Measurements from ENCODE around the gene PTPRH. TPM values are rescaled to one million over a fixed set of nuclear protein-coding genes. Genes with fewer than 3 reads are reported as not detected.

Gene PTPRH
- total and polyA plus RNA-seq, 9 of the 15 experiments (the other 6 are each of a cell fraction or from before 2014, with no cell fraction given), result 0.87 to 34.3 (median 22.7) TPM

- TF ChIP-seq, protein P1, sequence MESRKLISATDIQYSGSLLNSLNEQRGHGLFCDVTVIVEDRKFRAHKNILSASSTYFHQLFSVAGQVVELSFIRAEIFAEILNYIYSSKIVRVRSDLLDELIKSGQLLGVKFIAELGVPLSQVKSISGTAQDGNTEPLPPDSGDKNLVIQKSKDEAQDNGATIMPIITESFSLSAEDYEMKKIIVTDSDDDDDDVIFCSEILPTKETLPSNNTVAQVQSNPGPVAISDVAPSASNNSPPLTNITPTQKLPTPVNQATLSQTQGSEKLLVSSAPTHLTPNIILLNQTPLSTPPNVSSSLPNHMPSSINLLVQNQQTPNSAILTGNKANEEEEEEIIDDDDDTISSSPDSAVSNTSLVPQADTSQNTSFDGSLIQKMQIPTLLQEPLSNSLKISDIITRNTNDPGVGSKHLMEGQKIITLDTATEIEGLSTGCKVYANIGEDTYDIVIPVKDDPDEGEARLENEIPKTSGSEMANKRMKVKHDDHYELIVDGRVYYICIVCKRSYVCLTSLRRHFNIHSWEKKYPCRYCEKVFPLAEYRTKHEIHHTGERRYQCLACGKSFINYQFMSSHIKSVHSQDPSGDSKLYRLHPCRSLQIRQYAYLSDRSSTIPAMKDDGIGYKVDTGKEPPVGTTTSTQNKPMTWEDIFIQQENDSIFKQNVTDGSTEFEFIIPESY (CRISPR knock-in tag; IDR thresholded peaks at IDR 0.05), result no peak
- TF ChIP-seq TFAP4 (CRISPR knock-in tag; IDR thresholded peaks at IDR 0.05; ENCODE audit: borderline replicate concordance), result 0 out of 2 replicates have a peak, but pooled peaks have one; percentile 27
- TF ChIP-seq ZBED1 (IDR thresholded peaks at IDR 0.05), result no peak
- TF ChIP-seq HSF4 (CRISPR knock-in tag; IDR thresholded peaks at IDR 0.05; ENCODE audit: borderline replicate concordance), result no peak
- no peak for TF ChIP-seq SOX6 (IDR thresholded peaks at IDR 0.05)
- TF ChIP-seq NCOA2 (IDR thresholded peaks at IDR 0.05; ENCODE audit: partially characterized antibody in 2 of 2), result no peak
- TF ChIP-seq, protein P2, sequence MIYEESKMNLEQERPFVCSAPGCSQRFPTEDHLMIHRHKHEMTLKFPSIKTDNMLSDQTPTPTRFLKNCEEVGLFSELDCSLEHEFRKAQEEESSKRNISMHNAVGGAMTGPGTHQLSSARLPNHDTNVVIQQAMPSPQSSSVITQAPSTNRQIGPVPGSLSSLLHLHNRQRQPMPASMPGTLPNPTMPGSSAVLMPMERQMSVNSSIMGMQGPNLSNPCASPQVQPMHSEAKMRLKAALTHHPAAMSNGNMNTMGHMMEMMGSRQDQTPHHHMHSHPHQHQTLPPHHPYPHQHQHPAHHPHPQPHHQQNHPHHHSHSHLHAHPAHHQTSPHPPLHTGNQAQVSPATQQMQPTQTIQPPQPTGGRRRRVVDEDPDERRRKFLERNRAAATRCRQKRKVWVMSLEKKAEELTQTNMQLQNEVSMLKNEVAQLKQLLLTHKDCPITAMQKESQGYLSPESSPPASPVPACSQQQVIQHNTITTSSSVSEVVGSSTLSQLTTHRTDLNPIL (CRISPR knock-in tag; IDR thresholded peaks at IDR 0.05), result no peak
- peak; percentile 33; the same call in 1 of the 2 replicates for TF ChIP-seq ETS1 (conservative IDR thresholded peaks at IDR 0.05; ENCODE audit: control insufficient read depth, low read depth, low read length)
- peak; percentile 92 for TF ChIP-seq NKRF (IDR thresholded peaks at IDR 0.05; ENCODE audit: borderline replicate concordance)
- TF ChIP-seq RNF219 (CRISPR knock-in tag; IDR thresholded peaks at IDR 0.05), result no peak
- no peak; a peak in 1 of 4 replicates for TF ChIP-seq NRF1 (conservative IDR thresholded peaks at IDR 0.05 in 1 of 2, IDR thresholded peaks at IDR 0.05 in 1 of 2)
- peak; percentile 17 for TF ChIP-seq HNRNPLL (IDR thresholded peaks at IDR 0.05; ENCODE audit: low read depth, low read length, poor library complexity, severe bottlenecking)
These were observed 48.4 kb upstream of the PTPRH start (continued) for GRCh38 chr19:55257461-55258420.

Data from K562 (cell line).